Measurements from ENCODE around the gene CETN1.

The CETN1 gene
- total RNA-seq: 0 reads per million in 2 donors

DNA sequence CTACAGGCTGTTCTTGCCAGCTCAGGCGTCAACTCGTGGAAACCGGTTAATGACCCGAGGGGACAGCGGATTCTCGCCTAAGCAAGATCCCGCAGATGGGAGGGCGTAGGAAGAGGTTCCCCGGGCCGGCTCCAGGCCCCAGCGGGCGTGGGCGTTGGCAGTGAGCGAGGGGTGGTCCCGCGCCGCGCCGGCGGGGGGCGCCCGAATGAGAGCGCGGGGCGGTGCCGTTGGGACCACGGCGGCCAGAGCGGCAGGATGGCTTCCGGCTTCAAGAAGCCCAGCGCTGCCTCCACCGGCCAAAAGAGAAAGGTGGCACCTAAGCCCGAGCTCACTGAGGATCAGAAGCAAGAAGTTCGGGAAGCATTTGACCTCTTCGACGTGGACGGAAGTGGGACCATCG lies at the start of gene CETN1:
TSS of gene CETN1 (plus strand) at position 227 of the 400 bp plus-strand sequence. CDS start at position 256, 29 bp downstream.
- no peak for DNase-seq

- DNase-seq: no peak
These were observed 48.2 kb upstream of the CETN1 start for GRCh38 chr18:532018-532417.

DNA sequence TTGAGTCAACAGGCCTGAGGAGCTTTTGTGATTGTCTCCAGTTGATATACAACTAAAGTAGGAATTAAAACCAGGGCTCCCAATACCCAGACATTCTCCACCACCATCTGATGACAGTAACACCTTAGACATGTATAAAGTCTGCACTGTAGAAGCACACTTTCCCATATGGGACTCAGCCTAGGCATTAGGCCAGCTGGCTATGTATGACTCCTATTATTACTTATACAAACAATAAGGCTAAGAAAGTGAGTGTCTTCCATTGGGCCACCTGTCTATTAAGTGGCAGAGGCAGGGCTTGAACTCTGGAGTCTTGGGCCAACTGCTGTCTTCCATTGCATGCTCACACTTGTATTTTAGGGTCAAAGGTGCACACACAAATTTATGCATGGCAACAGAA lies 47.5 kb upstream of the CETN1 start:
- no peak for DNase-seq

- DNase-seq: no peak
These were observed 46.1 kb upstream of the CETN1 start for GRCh38 chr18:533995-534601.

- no peak for DNase-seq
These were observed 36.6 kb upstream of the CETN1 start for GRCh38 chr18:543447-544078.

DNA sequence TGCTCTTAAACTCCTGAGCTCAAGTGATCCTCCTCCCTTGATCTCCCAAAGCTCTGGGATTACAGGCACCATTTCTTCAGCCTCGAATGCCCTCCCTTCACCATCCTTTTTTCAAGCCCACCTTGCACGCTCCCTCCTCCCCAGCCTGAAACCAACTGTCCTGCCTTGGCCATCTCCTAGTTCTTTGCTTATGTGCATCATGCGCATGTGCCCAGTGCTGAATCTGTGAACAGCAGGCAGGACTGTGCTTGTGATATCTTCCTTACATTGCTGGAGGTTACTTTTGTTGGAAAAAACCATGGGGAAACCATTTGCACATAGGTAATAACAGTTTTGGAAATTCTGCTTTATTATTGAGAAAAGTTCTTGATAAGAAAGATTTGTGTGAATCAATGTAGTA lies 30.2 kb upstream of the CETN1 start:
- no peak for DNase-seq

DNA sequence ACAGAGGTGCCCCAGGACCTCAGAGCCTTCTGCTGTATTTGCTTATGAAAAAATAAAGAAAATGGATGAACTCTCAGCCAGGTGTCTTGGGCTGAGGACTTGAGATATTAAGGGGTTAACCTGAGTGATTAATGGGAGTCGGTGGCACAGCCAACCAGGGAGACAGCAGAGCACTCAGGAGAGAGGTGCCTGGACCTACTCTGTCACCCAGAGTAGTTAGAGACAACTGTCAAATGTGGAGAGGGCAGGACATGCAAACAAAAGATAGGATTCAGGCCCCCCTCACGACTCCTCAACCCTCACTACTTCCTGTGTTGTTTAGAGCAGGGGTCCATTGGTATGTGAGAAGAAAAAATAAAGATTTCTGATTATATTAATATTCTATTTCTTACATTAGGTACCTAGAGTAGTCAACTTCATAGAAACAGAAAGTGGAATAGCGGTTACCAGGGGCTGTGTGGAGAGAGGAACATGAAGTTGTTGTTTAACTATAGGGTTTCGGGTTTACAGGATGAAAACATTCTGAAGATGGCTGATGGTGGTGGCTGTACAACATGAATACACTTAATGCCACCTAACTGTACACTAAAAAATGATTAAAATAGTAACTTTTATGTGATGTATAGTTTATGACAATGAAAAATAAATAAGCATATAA lies 28.6 kb upstream of the CETN1 start:
- DNase-seq: no peak

GRCh38 chr18:555705-556457 lies 24.3 kb upstream of the CETN1 start:
- DNase-seq: no peak

GRCh38 chr18:564708-565561 lies 15.2 kb upstream of the CETN1 start:
- DNase-seq: no peak

DNA sequence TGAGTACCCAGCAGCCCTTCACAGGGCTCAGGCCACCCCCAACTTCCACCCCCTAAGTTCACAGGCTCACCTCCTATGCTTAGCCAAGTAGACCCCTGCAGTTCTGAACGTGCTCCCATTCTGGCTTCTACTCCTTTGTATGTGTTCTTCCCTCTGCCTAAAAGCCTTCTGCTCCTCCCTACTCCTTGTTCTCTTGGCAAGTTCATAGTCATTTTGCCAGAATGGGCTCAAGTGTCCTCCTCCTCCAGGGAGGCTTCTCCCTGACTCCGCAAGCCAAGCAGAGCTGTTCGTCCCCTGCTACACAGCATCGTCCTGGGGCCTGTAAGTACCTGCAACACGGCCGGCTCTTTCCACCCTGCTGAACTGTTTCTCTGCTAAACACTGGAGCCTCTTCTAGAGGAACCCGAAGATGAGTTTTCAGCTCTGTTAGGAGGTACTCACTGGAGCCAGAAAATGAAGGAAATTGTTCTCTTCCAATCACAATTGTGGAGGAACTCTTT lies 14.6 kb upstream of the CETN1 start:
- no peak for DNase-seq

- DNase-seq: no peak
These were observed 13.1 kb upstream of the CETN1 start for GRCh38 chr18:567122-567521.

DNA sequence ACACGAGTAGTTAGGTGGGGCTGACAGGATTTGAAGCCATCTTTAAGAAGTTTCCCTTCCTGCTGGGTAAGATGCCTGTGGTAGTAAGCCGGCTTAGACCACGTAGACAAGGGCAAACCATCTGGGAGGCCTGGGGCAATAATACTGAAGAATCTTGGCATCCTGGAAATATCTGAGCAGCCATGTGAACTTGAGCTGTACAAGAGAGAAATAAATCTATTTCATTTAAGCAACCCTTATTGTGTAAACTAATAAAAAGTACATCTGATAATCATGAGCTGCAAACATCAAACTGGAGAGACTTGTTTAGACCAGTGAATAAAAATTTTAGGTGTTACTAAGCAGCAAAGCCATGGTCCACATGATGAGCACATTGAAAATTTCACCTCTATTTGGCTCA lies 11.4 kb upstream of the CETN1 start:
- no peak for DNase-seq

DNA sequence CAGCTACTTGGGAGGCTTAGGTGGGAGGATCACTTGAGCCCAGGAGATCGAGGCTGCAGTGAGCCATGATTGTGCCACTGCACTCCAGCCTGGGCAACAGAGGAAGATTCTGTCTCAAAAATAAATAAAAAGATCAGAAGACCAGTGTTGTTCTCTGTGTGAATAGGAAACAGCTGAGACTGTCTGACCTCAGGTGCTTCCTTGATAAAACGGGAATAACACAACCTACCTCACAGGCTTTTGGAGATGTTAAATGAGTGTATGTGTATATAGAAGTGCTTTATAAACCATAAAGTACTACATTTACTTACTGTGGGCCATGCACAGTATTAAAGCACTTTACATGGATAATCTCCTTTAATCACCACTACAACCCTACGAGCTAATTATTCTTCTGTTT lies 9.9 kb upstream of the CETN1 start:
- no peak for DNase-seq

- no peak for DNase-seq
These were observed 9.5 kb upstream of the CETN1 start for GRCh38 chr18:570697-571096.

DNA sequence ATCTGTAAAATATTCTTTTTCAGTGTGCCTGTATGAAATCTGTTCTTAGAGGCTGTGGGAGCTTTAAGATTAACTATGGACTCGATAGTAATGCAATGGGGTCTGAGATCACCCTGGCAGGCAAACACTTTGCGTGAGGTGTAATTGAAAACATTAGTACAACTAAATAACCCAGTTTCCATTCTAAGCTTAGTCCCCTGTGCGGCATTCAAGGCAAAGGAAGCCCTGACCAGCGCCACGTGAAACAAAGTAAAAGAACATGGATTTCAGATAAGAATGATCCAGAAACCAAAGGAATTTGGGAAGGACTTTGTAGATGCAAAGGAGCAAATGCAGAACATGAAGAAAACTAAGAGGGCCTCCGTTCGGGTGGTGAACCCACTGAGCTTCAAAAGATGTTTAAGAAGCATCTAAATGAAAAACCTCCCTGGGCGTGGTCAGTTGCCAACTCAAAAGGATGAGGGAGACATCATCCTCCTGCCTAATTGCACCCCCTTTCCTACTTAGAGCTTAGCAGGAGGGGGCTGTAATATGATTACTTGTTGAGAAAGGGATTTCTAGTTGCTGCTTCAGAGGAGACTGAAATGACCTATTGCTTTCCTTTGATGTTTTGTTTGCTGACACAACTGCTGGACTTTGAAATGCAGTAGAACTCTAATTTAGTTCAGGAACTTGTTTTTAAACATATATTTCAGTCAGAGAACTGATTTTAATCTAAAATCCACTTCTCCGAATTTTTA lies 7.9 kb upstream of the CETN1 start:
- DNase-seq: no peak

DNA sequence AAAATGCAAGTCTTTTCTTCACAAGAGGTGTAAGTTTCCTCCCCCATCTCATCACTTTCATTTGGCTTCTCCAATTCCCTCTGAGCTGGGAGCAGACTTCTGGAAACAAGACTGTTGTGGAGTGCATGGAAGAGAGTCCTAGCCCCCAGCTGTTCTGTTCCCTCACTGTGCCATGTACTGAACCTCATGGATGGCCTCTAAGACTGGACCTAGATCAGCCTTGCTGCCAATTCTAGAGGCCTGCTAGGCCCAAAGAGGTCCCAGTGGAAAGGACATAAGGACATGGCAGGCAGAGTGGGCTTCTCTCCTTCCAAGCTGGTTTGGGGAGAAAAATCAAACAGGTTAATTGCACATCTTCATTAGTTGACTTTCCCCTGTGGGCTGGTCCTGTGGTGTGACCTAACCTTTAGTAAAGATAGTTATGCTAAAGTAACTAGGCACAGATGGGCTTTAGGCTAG lies 7.3 kb upstream of the CETN1 start:
- DNase-seq: no peak

- DNase-seq: no peak
These were observed 6.8 kb upstream of the CETN1 start for GRCh38 chr18:573385-573784.

DNA sequence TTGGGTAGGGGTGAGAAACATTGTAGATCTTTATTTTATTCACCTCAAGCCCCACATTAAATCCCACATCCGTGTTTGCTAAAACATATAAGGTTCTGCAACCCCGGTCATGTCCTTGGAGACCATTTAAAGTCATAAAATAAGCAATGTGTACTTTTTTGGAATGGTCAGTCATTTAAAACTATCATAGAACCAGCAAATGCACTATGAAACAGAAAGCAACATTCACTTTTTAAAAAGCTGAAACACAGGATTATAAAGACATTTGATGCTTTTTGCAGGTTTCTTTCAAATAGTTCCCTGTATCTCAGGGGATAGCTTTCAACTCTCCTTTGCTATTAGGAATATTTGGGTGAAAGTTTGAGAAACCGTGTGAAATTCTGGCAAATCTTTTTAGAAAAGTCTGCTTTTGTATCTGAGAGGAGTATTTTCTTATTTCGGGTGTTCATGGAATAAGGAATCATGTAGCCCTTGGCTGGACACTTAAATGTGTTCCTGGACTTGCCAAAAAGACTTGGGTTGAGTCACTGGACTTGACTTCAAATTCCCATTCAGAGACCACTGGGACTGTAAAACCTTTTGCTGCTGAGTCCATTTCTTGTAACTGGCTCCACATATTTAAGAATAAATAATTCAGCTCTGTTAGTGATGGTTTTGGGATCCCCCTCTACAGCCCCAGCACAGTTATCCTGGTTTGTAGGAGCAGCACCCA lies 5.9 kb upstream of the CETN1 start:
- no peak for DNase-seq

DNA sequence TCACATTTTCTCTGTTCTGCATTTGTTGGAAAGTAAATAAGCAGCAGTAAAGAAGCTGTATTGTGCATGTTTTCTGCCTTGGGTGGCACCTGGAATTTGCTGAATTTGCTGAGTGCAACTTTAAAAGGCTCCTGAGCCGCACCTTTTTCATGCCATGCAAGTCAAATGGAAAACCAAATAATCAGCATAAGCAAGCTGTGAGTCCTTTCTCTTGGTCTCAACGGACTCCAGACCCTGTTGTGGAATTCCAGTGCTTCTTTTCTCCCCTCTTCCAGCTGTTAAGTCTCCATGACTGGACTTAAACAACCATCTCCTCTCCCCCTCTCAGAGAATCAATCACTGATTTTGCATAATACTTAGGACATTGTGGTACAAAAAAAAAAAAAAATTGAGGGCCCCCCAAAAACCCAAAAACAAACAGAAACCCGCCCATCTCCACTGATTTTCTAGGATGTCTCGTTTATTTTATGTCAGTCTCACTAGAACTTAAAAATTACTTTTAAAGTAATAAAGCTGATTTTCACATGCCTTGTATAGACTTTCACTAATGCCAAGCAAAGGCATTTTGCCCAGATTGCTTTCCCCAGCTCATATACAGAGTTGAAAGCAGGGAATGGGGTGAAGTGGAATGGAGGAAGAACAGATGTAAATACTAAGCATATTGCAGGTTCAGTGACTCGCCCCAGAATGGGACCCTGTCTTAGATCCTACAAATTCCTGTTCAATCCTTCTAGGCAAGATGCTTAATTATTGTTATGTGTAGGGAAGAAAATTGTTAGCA lies 5.1 kb upstream of the CETN1 start:
- DNase-seq: no peak

GRCh38 chr18:576924-577323 lies 3.3 kb upstream of the CETN1 start:
- DNase-seq: no peak

Data from activated gamma-delta T cell (primary cell).